Neural cell (in vitro differentiated cells): ENCODE measurements around the gene RHOBTB3. TPM values are rescaled to one million over a fixed set of nuclear protein-coding genes. Genes with fewer than 3 reads are reported as not detected.
"Not testable (repeated sequence)": the region's sequence is repeated elsewhere in the genome, so short reads cannot be mapped to it uniquely, and the experiment has no call there.

Experiments used
- H2AFZ ChIP-seq: fragments of 200-600, 300-800 bp; sonication (generic), shearing (Covaris generic); 2 replicates; pipeline ENCODE4 v1.6.0; 2014; ENCODE audit warnings: low read depth, mild to moderate bottlenecking, antibody characterized with exemption, low read length, moderate library complexity
- H3F3A ChIP-seq: fragments of 200-600 bp; shearing (Covaris generic); 2 replicates; pipeline ENCODE4 v1.6.1; 2016; ENCODE audit warnings: mild to moderate bottlenecking, moderate library complexity, mixed read lengths, antibody characterized with exemption, low read length; ENCODE audit not compliant: insufficient read depth, poor library complexity, severe bottlenecking
- H3K27ac ChIP-seq: fragments of 200-600, 300-800 bp; sonication (generic), shearing (Covaris generic); 2 replicates; pipeline ENCODE4 v1.5.1; 2014; ENCODE audit warnings: mild to moderate bottlenecking, low read length, moderate library complexity
- H3K27me3 ChIP-seq: fragments of 300-800, 200-600 bp; sonication (generic), shearing (Covaris generic); 2 replicates; pipeline ENCODE4 v1.6.0; 2014; ENCODE audit warnings: mild to moderate bottlenecking, low read depth, low read length, moderate library complexity; ENCODE audit not compliant: insufficient read depth
- H3K36me3 ChIP-seq: fragments of 300-800, 200-600 bp; sonication (generic), shearing (Covaris generic); 2 replicates; pipeline ENCODE4 v1.5.1; 2014; ENCODE audit warnings: mild to moderate bottlenecking, antibody characterized with exemption, low read length, moderate library complexity; ENCODE audit not compliant: insufficient read depth
- H3K4me2 ChIP-seq: fragments of 300-800, 200-600 bp; sonication (generic), shearing (Covaris generic); 2 replicates; pipeline ENCODE4 v1.6.0; 2014; ENCODE audit warnings: mild to moderate bottlenecking, low read length
- H3K4me3 ChIP-seq: fragments of 300-800, 200-600 bp; sonication (generic), shearing (Covaris generic); 2 replicates; pipeline ENCODE4 v1.5.1; 2014; ENCODE audit warnings: mild to moderate bottlenecking, low read length, moderate library complexity
- H3K79me2 ChIP-seq: fragments of 200-600 bp; shearing (Covaris generic); replicated peaks from 2 replicates; pipeline ENCODE4 v1.6.0; 2014; ENCODE audit warnings: mild to moderate bottlenecking, low read length, moderate library complexity; ENCODE audit not compliant: insufficient read depth
- H3K9ac ChIP-seq: fragments of 300-800, 200-600 bp; sonication (generic), shearing (Covaris generic); 2 replicates; pipeline ENCODE4 v1.6.1; 2016; ENCODE audit warnings: mild to moderate bottlenecking, low read length, mixed read lengths
- H3K9me2 ChIP-seq: fragments of 200-600 bp; shearing (Covaris generic); 2 replicates; pipeline ENCODE4 v1.6.1; 2016; ENCODE audit warnings: mild to moderate bottlenecking, low read length, mixed read lengths; ENCODE audit not compliant: insufficient read depth
- H3K9me3 ChIP-seq: fragments of 200-600, 300-800 bp; sonication (generic), shearing (Covaris generic); 2 replicates; pipeline ENCODE4 v1.6.1; 2016; ENCODE audit warnings: mild to moderate bottlenecking, mixed run types, low read length, moderate library complexity, mixed read lengths
- H4K20me1 ChIP-seq: fragments of 200-600 bp; shearing (Covaris generic); 2 replicates; pipeline ENCODE4 v1.6.1; 2016; ENCODE audit warnings: mild to moderate bottlenecking, mixed run types; ENCODE audit not compliant: insufficient read depth
- CTCF ChIP-seq: fragments of 450-650 bp; IDR thresholded peaks from 2 replicates; pipeline ENCODE4 v1.5.1; 2014; ENCODE audit warnings: antibody characterized with exemption, mild to moderate bottlenecking, moderate library complexity; ENCODE audit not compliant: poor library complexity, severe bottlenecking
- EP300 ChIP-seq: fragments of 450-650 bp; conservative IDR thresholded peaks from 2 replicates; pipeline ENCODE4 v1.6.1; 2014; ENCODE audit warnings: antibody characterized with exemption, mild to moderate bottlenecking, moderate library complexity; ENCODE audit not compliant: poor library complexity, severe bottlenecking
- EZH2 ChIP-seq: fragments of 200-600, 300-800 bp; shearing (Covaris generic), sonication (generic); IDR thresholded peaks from 2 replicates; pipeline ENCODE4 v1.6.1; 2014; ENCODE audit warnings: antibody characterized with exemption, low read length, borderline replicate concordance, mild to moderate bottlenecking; ENCODE audit not compliant: insufficient read depth, poor library complexity, severe bottlenecking
- POLR2AphosphoS5 ChIP-seq: IDR thresholded peaks from 2 replicates; pipeline ENCODE4 v1.6.1; 2012
- REST ChIP-seq: IDR thresholded peaks from 2 replicates; pipeline ENCODE4 v1.6.1; 2012; ENCODE audit warnings: borderline replicate concordance
- TAF1 ChIP-seq: IDR thresholded peaks from 2 replicates; pipeline ENCODE4 v1.6.1; 2012; ENCODE audit warnings: low read depth
- polyA plus RNA-seq: library from polyadenylated mRNA; depleted of rRNA; stranded (reverse); fragments of >200 nt; gene quantifications from 2 replicates; pipeline ENCODE4 v1.2.3, GENCODE V29; 2014

The RHOBTB3 gene
- polyA plus RNA-seq, 1 donor from 2014 or later: 99.4 TPM

- Histone ChIP-seq H3K79me2 (no peaks in the 10 kb centered on the region), H3K36me3 (no peaks in the 10 kb centered on the region), H3K9me3 (no peaks in the 10 kb centered on the region), H4K20me1 (no peaks in the 10 kb centered on the region), H3K9ac (no peak overlapping the region), H3K9me2 (no peaks in the 10 kb centered on the region), H2AFZ (no peak overlapping the region), H3K4me2 (no peak overlapping the region), H3K27me3 (no peaks in the 10 kb centered on the region), H3K4me3 (no peak overlapping the region), H3F3A (no peaks in the 10 kb centered on the region), H3K27ac (no peak overlapping the region)
- TF ChIP-seq REST: no peak
- no peak for TF ChIP-seq EP300
- TF ChIP-seq CTCF: no peak
- no peak for TF ChIP-seq TAF1
- no peak for TF ChIP-seq EZH2
- no peak for TF ChIP-seq POLR2AphosphoS5
Measured at GRCh38 chr5:95810305-95811125, 79.4 kb downstream of the RHOBTB3 start.

- not testable (repeated sequence) for H2AFZ ChIP-seq
Measured at GRCh38 chr5:95811126-95811423, 79.9 kb downstream of the RHOBTB3 start.

GRCh38 chr5:95811461-95812073 is 80.4 kb downstream of the RHOBTB3 start:
- H3K4me2 ChIP-seq, H2AFZ ChIP-seq, H3F3A ChIP-seq, H3K36me3 ChIP-seq, H3K27me3 ChIP-seq, H3K9ac ChIP-seq, H3K27ac ChIP-seq, H3K9me3 ChIP-seq, H3K9me2 ChIP-seq, H3K4me3 ChIP-seq, H3K79me2 ChIP-seq, H4K20me1 ChIP-seq: not testable (repeated sequence)

More at GRCh38 chr5:95811126-95811423, 79.9 kb downstream of the RHOBTB3 start:
- not testable (repeated sequence) for H3K27me3 ChIP-seq, H3K9me3 ChIP-seq, H3K36me3 ChIP-seq, H3K9ac ChIP-seq, H3K9me2 ChIP-seq, H3K4me2 ChIP-seq, H3F3A ChIP-seq, H4K20me1 ChIP-seq, H3K4me3 ChIP-seq, H3K79me2 ChIP-seq, H3K27ac ChIP-seq
